NCI-H345 treated with DMSO at 0.1 percent for 48 hours (cell line): ENCODE data around the gene SWI5.

Source experiments
- DNase-seq: peaks from one replicate; lab custom pipeline; 2025; ENCODE audit not compliant: unreplicated experiment; lab: John Stamatoyannopoulos, UW

The SWI5 gene

DNA sequence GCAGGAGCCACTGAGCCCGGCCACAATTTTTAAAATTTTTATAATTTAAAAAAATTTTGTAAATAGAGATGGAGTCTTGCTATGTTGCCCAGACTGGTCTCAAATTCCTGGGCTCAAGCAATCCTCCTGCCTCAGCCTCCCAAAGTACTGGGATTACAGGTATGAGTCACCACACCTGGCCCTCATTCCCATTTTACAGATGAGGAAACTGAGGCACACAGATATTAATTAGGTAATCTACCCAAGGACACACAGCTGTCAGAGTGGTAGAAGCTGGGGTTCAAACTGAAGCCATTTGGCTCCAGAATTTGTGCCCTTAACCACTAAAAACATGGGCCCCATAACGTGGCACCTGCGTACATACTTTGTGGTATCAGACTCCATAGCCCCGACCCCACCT, 38.6 kb downstream of the SWI5 start:
- no peak for DNase-seq

- DNase-seq, result no peak
Measured at GRCh38 chr9:128316421-128316820, 40.3 kb downstream of the SWI5 start.

- no peak for DNase-seq
Measured at GRCh38 chr9:128317629-128318028, 41.6 kb downstream of the SWI5 start.

DNA sequence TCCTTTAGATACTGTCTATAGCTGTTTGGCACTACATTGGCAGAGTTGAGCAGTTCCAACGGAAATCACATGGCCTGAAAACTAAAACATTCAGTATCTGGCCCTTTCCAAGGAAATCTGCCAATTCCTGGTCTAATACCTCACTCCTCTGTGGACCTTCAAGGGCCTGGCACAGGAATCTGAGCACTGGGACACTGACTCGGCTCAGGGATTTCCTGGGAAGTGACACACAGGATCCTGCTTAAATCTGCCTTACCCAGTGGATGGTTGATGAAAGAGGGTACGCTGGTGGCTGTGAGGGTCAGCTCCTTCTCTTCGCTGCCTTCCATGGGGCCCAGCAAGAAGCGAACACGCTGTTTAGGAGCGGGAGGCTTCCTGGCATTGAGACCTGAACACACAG, 45.3 kb downstream of the SWI5 start:
- DNase-seq, result no peak

- DNase-seq, result no peak
Measured at GRCh38 chr9:128321879-128322403, 45.9 kb downstream of the SWI5 start.

DNA sequence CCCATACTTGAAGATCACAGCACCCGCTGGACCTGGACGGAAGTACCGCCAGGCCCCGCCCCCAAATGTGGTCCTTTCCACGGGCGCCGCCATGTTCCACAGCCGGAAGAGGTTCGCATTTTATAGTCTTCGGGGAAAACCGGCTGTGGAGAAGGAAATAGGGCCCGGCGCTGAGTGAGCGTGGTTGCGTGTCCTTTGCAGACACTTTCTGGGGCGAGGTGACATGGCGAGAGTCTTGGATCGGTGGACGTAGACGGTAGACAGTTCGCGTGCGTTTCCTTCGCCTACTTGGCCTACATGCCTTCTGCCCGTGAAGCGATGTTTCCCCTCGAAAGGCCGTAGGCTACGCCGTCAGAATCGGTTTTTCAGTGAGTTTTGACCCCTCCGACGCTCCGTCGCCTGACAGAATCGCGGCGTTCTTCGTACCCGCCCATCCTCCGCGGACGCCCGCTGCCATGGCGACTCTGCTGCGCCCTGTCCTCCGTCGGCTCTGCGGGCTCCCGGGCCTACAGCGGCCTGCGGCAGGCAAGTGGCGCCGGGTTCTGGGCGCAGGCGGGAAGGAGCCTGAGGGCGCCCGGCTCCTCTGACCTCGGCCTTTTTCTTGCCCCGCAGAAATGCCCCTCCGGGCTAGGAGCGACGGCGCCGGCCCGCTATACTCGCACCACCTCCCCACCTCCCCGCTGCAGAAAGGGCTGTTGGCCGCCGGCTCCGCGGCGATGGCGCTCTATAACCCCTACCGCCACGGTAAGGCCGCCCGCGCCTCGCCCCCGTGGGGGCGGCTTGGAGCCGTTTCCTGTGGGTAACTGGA, 46.5 kb downstream of the SWI5 start, which contains the start of the genes COQ4 and TRUB2:
Gene COQ4, plus strand, starts transcription at position 436 of the 808 bp plus-strand sequence. Its CDS starts 20 bp downstream, at position 456.
Gene TRUB2, minus strand, starts transcription at position 44 of the 808 bp plus-strand sequence. Its CDS starts 39 bp downstream, at position 5.
- peak; percentile 90 for DNase-seq

GRCh38 chr9:128323212-128323730, 47.2 kb downstream of the SWI5 start:
- DNase-seq, result no peak

GRCh38 chr9:128323791-128324190, 47.7 kb downstream of the SWI5 start:
- no peak for DNase-seq

DNA sequence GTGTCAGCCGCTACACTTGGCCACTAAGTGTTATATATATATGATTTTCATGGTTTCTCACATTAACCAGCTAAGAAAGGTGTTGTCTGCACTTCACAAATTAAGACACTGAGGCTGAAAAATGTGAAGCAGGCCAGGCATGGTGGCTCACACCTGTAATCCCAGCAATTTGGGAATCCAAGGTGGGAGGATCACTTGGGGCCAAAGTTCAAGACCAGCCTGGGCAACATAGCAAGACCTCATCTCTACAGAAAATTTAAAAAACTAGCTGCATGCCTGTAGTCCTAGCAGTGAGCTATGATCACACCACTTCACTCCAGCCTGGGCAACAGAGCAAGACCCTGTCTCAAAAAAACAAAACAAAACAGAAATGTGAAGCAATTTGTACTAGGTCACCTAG, 48.3 kb downstream of the SWI5 start:
- no peak for DNase-seq

GRCh38 chr9:128325629-128326028, 49.6 kb downstream of the SWI5 start:
- no peak for DNase-seq

- no peak for DNase-seq
Measured at GRCh38 chr9:128333451-128333869, 57.4 kb downstream of the SWI5 start.

GRCh38 chr9:128335161-128335560, 59.1 kb downstream of the SWI5 start:
- DNase-seq, result no peak

DNA sequence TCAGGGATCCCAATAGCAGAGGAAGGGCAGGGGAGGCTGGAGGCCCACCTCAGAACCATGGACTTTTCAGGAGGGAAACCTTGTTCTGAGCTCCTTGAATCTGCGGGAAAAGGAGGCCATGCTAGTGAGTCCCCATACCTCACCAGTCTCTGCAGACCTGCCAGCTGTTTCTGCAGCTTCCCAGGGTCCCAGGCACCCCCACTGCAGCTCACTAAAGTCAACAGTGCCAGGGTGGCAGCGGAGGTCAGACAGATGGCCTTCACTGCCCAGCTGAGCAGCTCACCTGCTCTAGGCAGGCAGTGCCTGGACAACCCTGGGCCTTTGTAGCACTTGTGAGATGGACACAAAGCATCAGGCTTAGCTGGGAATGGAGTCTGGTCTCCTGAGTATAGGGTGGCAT, 59.8 kb downstream of the SWI5 start:
- no peak for DNase-seq

GRCh38 chr9:128337936-128338335, 61.9 kb downstream of the SWI5 start:
- no peak for DNase-seq
